Spinal cord (tissue), 10 donors: Measurements from ENCODE around the gene NOTCH3. TPM values are rescaled to one million over a fixed set of nuclear protein-coding genes. Genes with fewer than 3 reads are reported as not detected.

Experiments
- DNase-seq, 6 donors: peaks; one replicate each; pipeline versions ENCODE4 v3.0.0 to v3.0.0-alpha.2; 2013 to 2015; ENCODE audit warnings: low spot score in 6 of 6, low read depth in 4 of 6
- H3K27ac ChIP-seq: one replicate; pipeline ENCODE4 v1.5.1; 2013; ENCODE audit warnings: low read depth, low read length, control low read depth
- H3K27me3 ChIP-seq: one replicate; pipeline ENCODE4 v1.6.1; 2013; ENCODE audit warnings: low read length; ENCODE audit not compliant: control insufficient read depth, insufficient read depth
- H3K36me3 ChIP-seq: one replicate; pipeline ENCODE4 v1.6.1; 2013; ENCODE audit warnings: low read length; ENCODE audit not compliant: control insufficient read depth, insufficient read depth
- H3K4me1 ChIP-seq: one replicate; pipeline ENCODE4 v1.6.1; 2013; ENCODE audit warnings: low read length; ENCODE audit not compliant: control insufficient read depth, insufficient read depth
- H3K4me3 ChIP-seq: one replicate; pipeline ENCODE4 v1.5.1; 2013; ENCODE audit warnings: low read depth, low read length, control low read depth
- H3K9me3 ChIP-seq: one replicate; pipeline ENCODE4 v1.6.1; 2013; ENCODE audit warnings: low read length; ENCODE audit not compliant: control insufficient read depth, insufficient read depth
- WGBS: methylation state at CpG from one replicate; pipeline ENCODE4 v1.1.5; 2013; ENCODE audit warnings: missing lambda C conversion rate; ENCODE audit not compliant: insufficient coverage; 5-methylcytosine and 5-hydroxymethylcytosine counted together
- polyA plus RNA-seq, 2 donors: library from polyadenylated mRNA; unstranded; fragments of 120-200 nt; gene quantifications; one replicate each; pipeline ENCODE4 v1.2.1, GENCODE V29; 2013; ENCODE audit not compliant: insufficient read length in 2 of 2
- total RNA-seq, 2 donors: library from RNA; depleted of rRNA in 1 of 2; stranded (reverse); fragments of 120-200 nt in 1 of 2; fragments of >200 nt in 1 of 2; gene quantifications; one replicate each; pipeline versions ENCODE4 v1.2.3 to v1.2.4, GENCODE V29; 2013 to 2014
- donor health status: healthy.

Gene NOTCH3
- total and polyA plus RNA-seq, 4 donors = 34.9 to 76.3 (median 56.4) TPM

GRCh38 chr19:15237759-15238638 lies 37.2 kb upstream of the NOTCH3 start:
- no peak for DNase-seq
- WGBS = 82% methylated on average over 27 of the region's 42 CpGs
- Histone ChIP-seq H3K4me3 (no peak overlapping the region), H3K9me3 (no peaks in the 10 kb centered on the region), H3K27me3 (no peaks in the 10 kb centered on the region), H3K4me1 (peaks cover 19% of the 10 kb centered on the region), H3K27ac (no peak overlapping the region), H3K36me3 (peaks cover 77% of the 10 kb centered on the region)

- no peaks in the 10 kb centered on the region for H3K27me3 ChIP-seq
- WGBS = 100% methylated on average over 1 of the region's 9 CpGs
- H3K4me3 ChIP-seq = no peak overlapping the region
- DNase-seq = no peak
- H3K4me1 ChIP-seq = peaks cover 27% of the 10 kb centered on the region
- H3K9me3 ChIP-seq = no peaks in the 10 kb centered on the region
- peaks cover 67% of the 10 kb centered on the region for H3K36me3 ChIP-seq
- H3K27ac ChIP-seq = no peak overlapping the region
Observed at GRCh38 chr19:15236886-15237285, 36.1 kb upstream of the NOTCH3 start.

GRCh38 chr19:15235781-15236180 lies 35.0 kb upstream of the NOTCH3 start:
- Histone ChIP-seq H3K36me3 (peaks cover 58% of the 10 kb centered on the region), H3K4me1 (peaks cover 25% of the 10 kb centered on the region), H3K27ac (no peak overlapping the region), H3K9me3 (no peaks in the 10 kb centered on the region), H3K4me3 (no peak overlapping the region), H3K27me3 (no peaks in the 10 kb centered on the region)
- DNase-seq = no peak
- WGBS = no CpG with 5 or more reads among the region's 2 CpGs

DNA sequence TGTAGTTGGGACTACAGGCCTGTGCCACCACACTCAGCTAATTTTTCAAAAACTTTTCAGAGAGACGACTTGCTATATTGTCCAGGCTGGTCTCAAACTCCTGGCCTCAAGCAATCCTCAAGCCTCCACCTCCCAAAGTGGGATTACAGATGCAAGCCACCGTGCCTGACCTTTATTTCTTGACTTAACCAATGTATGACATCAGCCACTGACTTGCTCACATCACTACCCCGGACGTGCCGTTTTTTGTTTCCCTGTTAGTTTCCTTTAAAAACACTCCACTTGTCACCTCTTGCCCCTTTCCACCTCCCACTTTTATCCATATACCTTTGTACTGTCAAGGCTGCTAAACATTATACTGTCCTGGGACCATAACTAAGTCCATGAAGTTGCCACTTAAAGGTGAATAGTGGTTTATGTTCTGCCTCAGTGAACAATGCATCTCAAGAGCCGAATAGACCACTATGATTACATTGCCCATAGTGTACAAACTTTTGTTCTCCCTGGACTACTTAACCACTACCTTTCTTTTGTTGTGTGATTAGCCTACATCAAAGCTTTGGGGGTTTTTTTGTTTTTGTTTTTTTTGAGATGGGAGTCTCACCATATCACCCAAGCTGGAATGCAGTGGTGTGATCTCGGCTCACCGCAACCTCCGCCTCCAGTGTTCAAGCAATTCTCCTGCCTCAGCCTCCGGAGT lies 33.8 kb upstream of the NOTCH3 start:
- peaks cover 46% of the 10 kb centered on the region for H3K36me3 ChIP-seq
- no peak overlapping the region for H3K4me3 ChIP-seq
- DNase-seq = no peak
- H3K4me1 ChIP-seq = peaks cover 20% of the 10 kb centered on the region
- H3K27me3 ChIP-seq = no peaks in the 10 kb centered on the region
- no peak overlapping the region for H3K27ac ChIP-seq
- no peaks in the 10 kb centered on the region for H3K9me3 ChIP-seq
- 68% methylated on average over 5 of the region's 10 CpGs for whole genome bisulfite sequencing

- WGBS = 92% methylated on average over 10 of the region's 10 CpGs
- H3K27me3 ChIP-seq = no peaks in the 10 kb centered on the region
- peaks cover 20% of the 10 kb centered on the region for H3K4me1 ChIP-seq
- no peaks in the 10 kb centered on the region for H3K9me3 ChIP-seq
- H3K36me3 ChIP-seq = peaks cover 21% of the 10 kb centered on the region
- DNase-seq = no peak
- H3K4me3 ChIP-seq = no peak overlapping the region
- no peak overlapping the region for H3K27ac ChIP-seq
Observed at GRCh38 chr19:15231271-15231670, 30.5 kb upstream of the NOTCH3 start.

- Histone ChIP-seq H3K4me3 (no peak overlapping the region), H3K27me3 (no peaks in the 10 kb centered on the region), H3K4me1 (peaks cover 33% of the 10 kb centered on the region), H3K27ac (no peak overlapping the region), H3K9me3 (no peaks in the 10 kb centered on the region), H3K36me3 (peaks cover 8% of the 10 kb centered on the region)
- DNase-seq = no peak
- 96% methylated on average over 6 of the region's 7 CpGs for WGBS
Observed at GRCh38 chr19:15227261-15227660, 26.5 kb upstream of the NOTCH3 start.

DNA sequence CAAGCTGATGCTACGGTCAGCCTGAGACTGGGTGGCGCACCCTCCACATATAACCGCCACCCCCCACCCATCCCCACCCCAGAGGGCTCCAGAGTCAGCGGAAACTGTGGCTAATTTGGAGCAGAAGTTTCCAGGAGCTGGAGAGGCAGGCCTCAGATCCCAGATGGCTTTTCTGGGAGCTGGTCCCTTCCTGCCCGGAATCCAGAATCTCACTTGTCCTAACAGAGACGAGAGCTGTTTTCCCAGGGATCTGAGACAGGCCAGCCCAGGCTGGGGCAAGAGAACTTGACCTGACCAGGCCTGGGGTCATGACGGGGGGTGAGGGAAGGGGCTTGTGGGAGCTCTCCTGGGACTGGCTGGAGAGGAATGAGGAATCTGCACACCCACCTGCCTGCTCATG lies 25.0 kb upstream of the NOTCH3 start:
- H3K27me3 ChIP-seq = no peaks in the 10 kb centered on the region
- H3K27ac ChIP-seq = no peak overlapping the region
- DNase-seq = no peak
- peaks cover 6% of the 10 kb centered on the region for H3K36me3 ChIP-seq
- 83% methylated on average over 3 of the region's 7 CpGs for WGBS
- no peaks in the 10 kb centered on the region for H3K9me3 ChIP-seq
- H3K4me1 ChIP-seq = peaks cover 26% of the 10 kb centered on the region
- H3K4me3 ChIP-seq = no peak overlapping the region

DNA sequence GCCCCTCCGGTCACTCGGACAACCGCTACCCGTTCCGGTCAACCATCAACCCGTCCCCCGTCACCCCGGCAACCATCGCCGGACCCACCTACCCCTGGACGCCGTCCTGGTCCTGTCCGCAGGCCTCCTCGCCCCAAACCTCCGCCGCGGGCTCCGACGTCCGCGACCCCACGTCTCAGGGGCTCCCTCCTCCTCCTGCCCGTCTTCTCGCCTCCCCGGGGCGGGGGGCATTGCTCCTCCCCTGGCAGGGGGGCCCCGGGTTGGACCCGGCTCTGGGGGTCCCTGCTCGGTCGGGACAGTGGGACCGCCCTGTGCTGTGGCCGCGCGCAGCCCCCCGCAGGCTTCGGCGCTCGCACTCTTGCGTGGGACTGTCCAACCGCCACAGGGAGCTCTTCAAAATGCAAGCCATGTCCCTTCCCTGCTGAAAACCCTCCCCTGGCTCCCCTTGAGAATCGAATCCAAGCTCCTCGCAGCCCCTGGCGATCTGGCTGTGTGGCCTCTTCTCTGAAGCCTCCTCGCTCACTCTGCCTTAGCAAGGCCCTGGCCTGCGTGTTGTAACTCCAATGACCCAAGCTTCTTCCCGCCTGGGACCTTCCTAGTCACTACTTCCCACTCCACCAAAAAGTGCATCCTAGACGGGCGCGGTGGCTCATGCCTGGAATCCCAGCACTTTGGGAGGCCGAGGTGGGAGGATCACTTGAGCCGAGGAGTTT lies 23.0 kb upstream of the NOTCH3 start:
- Histone ChIP-seq H3K4me1 (peaks cover 26% of the 10 kb centered on the region), H3K27me3 (no peaks in the 10 kb centered on the region), H3K9me3 (no peaks in the 10 kb centered on the region), H3K4me3 (peak overlapping the region; percentile 62), H3K27ac (peak overlapping the region; percentile 85), H3K36me3 (peaks cover 6% of the 10 kb centered on the region)
- WGBS = 4% methylated on average over 50 of the region's 51 CpGs
- peak in 3 of 6 donors; percentile 62 to 83 (median 82) for DNase-seq

GRCh38 chr19:15222738-15223648 lies 22.2 kb upstream of the NOTCH3 start:
- Histone ChIP-seq H3K4me3 (peak overlapping the region; percentile 62), H3K4me1 (peaks cover 26% of the 10 kb centered on the region), H3K36me3 (peaks cover 6% of the 10 kb centered on the region), H3K27ac (peak overlapping the region; percentile 85), H3K9me3 (no peaks in the 10 kb centered on the region), H3K27me3 (no peaks in the 10 kb centered on the region)
- WGBS = under 1% methylated on average over 47 of the region's 48 CpGs
- peak; percentile 90 to 99 (median 96) for DNase-seq
